ENCODE results near the gene ROBO2.

Gene ROBO2

DNA sequence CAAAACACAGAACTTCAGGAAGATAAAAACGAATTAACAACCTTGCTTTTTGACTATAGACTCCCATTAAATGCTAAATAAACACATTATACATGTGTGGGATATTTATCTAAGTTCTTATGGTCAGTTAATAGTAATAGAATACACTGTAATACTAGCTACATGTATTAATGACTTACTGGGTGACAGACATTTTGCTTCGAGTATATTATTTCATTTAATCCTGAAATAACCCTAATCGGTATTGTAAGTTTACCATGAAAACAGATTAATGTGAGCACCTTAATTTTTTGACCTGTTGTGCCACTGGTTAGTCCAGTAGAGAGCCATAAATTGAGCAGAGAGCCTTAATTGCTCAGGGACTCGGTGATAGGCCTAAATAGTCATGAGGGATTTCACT lies 151.1 kb downstream of the ROBO2 start:
- DNase-seq = no peak

DNA sequence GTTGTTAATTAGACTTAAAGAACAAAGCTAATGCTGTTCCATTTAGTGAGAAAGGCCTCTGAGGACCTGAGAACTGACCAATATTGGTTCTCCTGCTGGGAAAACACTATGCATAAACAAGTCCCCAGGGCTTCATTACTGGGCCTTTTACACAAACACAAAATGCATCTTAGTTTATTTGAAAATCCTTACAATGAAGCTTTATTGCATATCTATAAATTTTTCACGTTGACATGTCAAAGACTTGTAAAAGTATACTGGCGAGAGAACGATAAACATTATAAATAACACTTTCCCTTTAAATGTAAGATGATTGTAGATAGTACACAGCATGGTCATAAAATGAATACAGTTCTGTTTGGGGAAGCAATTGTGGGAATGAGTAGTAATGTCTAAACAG lies 151.7 kb downstream of the ROBO2 start:
- no peak for DNase-seq

DNA sequence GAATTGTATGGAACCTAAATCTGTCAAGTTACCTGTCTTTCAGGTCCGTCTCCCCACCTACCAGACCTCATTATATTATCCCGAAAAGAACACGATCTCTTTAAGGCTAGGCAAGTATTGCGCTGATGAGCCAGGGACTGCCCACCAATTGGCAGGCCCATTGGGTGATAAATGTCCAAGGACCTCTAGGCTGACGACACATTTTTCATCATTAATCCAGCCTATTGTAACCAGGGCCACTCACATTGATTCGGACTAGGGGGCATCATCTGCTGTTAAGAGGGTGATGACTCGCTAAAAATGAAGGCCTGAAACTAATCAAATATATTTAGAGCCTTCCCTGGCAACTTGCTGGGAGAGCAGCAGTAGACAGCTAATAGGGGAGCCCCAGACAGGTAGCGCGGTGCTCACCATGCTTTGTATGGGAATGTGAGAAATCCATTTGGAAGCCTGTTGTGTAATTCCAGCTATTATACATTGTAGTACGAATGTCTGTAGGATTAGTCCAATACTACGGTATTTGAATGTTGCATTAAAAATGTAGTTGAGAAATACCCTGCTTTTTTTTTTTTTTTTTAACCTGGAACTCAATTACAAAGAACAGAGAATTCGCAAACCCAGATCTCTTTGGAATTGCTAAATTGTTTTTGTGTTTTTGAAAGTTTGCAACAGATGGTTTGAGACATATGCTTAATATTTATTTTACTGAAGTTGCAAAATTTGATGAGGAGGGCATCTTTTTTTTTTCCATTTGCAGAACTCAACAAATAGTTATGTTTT lies 156.1 kb downstream of the ROBO2 start:
- no peak for DNase-seq

DNA sequence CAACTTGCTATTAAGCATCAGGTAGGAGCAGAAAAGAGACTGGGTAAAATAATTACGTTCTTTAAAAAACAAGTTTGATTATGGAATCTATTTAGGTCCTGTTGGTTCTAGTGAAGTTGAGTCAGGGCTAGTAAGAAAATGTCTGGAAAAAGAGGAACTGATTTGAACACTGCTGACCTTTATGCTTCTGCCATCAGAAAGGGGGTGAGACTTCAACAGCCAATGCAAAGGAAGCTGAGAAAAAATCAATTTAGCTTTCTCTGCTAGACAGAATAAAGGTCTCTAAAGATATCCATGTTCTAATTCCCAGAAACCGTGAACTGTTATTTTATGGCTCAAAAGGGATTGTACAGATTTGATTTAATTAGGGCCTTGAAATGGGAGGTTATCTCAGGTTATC lies 157.5 kb downstream of the ROBO2 start:
- no peak for DNase-seq

DNA sequence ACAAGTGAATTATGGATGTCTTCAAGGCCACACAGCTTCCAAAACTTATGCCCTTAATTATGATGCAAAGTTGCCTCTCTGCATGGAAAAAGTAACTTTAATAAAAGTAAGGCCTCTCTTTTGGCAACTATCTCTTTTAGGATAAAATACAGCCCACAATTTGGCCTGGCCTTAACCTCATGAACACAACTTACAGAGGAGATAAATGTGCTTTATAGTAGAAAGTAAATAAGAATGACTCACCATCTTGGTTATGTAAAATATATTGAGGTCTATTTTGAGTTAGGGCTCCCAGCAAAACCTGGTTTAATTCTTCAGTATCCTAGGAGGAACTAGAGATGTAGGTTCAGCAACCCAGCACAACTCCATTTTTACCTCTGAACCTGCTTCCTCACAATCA lies 164.0 kb downstream of the ROBO2 start:
- DNase-seq = no peak

DNA sequence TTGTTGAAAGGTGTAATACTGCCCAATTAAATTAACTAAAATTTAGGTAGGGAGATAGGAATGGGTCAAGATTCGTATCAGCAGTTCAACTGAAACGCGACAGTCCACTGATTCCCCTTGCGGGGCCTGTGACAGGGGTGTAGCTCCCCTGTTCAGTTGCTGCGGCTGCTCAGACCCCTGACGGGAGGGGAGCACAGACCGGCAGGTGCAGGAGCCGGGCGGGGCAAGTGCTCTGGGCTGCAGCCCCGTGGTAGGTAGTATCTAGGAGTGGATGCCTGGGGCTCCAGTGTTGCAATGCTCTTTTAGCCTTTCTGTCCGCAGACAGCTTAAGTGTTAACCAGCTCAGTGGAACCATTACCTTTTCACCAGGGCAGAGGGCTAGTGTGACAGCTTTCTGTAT lies 164.9 kb downstream of the ROBO2 start:
- no peak for DNase-seq

DNA sequence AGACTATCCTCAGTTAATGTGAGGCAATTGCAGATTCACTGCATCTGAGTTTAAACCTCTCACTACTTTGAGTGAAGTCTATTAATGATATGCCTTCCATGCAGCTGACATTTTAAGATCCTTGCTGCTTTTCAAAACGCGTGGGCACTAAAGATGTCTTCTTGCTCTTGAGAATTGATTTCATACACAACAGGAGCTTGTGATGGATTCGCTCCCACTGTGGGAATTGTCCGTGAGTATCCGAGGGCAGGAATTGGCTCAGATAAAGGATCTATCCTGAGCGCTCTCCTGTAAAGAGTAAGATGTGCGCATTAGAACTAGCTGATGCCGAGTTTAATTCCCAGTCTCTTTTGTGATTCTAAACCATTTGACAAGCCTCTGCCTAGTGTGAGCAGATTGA lies 167.9 kb downstream of the ROBO2 start:
- no peak for DNase-seq

DNA sequence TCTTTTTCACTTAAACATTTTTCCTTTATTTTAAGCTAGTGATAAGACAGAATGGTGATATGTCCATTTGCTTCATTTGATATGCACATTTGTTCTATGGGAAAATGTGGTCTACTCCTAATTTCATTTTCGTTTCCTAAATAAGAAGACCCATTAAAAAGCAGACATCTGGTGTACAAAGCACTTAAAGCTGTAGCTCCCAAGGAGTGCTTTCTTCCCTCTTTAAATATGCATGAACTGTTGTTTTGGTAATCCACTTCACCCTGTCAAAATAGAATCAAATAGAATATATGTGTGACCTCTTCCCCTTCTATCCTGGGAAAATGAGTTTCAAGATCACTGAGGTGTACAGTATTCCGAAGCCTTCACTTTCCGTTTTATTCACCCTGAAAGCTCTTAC lies 182.8 kb downstream of the ROBO2 start:
- no peak for DNase-seq

DNA sequence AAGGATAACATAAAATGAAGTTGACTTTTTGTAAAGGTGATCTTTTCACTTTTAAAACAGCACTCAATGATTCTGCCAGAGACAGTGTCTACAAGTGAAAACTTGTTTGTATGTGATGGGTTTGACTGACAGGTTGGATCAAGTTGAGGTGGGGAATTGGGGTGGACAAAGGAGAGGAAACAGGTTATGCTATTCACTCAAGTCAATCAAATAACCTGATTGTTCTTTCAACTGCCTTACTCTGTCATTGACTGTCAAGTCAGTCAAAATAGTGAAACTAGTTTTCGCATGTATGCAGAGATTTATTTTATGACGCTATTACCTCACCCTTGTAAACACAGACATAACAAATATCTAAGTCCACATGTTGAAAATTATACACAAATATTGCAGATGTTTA lies 187.7 kb downstream of the ROBO2 start:
- DNase-seq = no peak

DNA sequence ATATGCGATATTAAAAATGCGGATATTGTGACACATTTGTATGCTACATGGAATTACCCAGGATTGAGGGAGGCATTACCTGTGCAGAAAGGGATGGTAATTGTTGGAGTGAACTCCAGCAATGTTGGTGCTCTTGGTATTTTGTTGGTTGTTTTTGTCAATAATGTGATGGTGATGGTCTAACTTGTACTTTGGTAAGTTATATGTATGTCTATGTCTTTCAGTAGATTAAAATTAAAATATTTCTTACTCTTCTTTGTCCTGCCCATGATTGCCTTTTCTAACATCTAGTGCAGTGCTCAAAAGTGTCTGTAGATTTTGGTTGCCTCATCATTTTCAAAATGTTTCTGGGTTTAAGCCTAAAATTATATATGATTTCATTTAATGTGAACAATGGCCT lies 192.7 kb downstream of the ROBO2 start:
- DNase-seq = no peak

DNA sequence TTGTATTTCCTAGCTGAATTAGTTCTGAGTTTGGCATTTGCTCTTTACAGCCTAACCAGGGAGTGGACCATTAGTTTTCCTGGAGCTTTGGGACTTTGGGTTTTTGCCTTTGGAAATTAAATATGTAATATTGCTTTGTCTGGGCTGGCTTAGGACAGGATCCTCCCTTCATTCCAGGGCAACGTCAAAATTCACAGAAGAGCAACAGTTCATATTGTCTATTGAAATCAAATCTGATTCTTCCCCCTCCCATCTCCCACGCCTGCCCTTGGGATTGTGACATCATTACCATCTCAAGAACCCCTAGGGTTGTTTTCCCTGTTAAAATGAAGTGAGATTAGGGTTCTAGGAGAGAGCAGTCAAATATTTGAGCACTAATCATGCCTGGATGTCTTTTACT lies 194.1 kb downstream of the ROBO2 start:
- no peak for DNase-seq

DNA sequence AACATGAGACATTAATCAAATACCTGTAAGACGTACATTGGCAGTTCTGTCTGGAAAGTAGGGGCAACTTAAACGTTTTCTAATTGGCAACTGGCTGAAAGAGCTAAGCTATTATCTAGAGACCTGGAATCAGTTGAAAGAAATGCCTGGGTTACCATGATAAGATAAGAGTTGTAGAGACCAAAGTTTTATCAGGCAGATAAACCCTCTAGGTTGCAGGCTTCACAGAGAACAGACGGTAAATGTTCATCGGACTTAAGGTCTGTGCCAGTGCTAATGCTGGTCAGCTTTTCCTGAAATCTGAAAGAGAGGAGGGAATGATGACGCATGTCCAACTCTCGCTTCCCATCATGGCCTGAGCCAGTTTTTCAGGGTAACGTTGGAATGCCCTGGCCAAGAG lies 196.2 kb downstream of the ROBO2 start:
- DNase-seq = no peak

DNA sequence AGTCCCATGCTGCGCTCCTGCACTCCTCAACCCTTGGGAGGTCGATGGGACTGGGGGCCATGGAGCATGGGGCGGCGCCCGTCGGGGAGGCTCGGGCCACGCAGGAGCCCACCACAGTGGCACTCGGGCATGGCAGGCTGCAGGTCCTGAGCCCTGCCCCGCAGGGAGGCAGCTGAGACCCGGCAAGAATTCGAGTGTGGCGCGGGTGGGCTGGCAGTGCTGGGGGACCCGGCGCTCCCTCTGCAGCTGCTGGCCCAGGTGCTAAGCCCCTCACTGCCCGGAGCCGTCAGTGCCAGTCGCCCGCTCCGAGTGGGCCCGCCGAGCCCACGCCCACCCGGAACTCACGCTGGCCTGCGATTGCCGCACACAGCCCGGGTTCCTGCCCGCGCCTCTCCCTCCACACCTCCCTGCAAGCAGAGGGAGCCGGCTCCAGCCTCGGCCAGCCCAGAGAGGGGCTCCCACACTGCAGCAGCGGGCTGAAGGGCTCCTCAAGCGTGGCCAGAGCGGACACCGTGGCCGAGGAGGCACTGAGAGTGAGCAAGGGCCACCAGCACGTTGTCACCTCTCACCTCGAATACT lies 200.3 kb downstream of the ROBO2 start:
- DNase-seq = no peak

DNA sequence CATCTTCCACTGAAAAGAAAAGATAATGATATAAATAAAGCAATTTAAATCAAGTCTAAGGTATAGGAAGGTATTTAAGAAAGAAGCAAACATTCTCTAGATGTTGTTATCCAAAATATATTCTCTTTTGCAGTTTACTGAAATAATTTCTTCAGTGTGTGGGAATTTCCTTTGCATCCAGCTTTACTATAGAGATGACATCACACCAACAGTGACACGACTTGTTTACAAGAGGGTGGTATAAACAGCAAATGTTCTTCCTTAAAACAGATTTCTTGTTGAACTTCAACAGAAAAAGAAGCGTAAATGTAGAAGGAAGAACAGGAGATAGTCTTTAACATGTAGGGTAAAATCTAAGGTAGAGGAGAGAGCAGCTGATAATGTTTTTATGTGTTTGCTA lies 202.5 kb downstream of the ROBO2 start:
- DNase-seq = no peak

DNA sequence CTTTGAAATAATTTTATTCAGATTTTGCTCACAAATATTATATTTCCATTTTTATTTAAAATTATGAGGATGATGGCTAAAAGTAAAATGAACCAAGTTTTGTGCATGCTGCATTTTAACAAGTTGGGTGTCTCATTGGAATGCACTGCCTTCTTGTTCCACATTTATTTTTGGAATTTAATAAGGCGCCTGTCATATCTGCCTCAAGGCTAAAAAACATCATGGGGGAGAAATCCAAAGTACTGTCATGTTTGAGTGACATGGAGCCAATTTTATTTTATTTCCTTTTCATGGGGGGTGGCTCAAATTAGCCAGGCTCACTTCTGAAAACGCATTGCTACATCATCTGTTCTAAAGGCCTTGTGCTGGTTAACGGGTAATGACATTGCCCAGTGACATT lies 205.1 kb downstream of the ROBO2 start:
- DNase-seq = no peak

DNA sequence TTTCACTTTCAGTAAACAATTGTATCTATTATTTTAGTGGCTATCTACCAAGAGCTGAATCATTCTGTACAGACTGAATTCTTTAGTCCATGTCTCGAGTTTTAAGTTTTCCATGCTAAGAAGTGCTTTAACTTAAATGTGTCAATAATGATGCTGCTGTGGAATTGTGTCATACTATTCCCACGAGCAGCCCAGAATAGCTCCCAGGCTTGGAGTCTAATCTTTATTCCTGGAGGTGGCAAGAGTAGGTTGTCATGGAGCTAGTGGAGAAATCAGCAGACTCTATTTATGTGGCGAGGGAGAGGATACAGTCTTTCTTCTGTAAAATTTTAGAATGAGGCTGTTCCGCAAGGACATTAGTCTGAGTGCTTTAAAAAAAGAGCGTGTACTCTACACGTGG lies 207.2 kb downstream of the ROBO2 start:
- DNase-seq = peak; percentile 6

DNA sequence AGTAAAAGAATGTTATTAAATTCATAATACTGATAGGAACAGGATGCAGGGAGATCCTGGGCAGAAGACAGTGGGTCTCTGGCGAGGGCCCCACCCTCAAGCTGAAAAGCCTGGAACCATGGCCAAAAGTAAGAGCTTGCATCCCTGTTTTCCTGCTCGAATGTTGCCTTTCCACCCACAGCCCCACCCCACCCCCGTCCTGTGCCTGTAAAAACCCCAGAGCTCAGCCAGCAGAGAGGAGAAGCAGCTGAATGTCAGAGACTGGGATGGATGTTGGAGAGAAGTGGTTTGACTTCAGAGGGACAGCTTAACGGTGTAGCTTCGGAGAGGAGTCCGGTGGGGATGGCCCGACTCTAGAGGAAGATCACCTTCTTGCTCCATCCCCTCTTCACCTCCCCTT lies 207.9 kb downstream of the ROBO2 start:
- DNase-seq = no peak

DNA sequence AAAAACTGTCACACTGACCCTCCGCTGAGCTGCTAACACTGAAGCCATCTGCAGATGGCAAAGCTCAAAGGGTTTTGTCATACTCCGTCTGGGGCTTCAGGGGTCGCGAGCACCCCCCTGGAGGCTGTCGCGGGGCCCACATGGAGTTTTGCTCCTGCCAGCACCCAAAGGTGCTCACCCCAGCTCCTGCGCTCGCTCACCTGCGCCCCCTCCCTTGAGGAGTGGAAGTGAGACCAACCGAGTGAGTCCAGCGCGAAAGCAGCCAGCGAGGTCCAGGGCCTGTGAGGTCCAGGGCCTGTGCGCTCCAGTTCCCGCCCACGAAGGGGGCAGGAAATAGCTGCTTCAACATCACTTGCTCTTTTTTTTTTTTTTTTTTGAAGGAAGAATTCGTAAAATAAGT lies 208.5 kb downstream of the ROBO2 start:
- DNase-seq = no peak

DNA sequence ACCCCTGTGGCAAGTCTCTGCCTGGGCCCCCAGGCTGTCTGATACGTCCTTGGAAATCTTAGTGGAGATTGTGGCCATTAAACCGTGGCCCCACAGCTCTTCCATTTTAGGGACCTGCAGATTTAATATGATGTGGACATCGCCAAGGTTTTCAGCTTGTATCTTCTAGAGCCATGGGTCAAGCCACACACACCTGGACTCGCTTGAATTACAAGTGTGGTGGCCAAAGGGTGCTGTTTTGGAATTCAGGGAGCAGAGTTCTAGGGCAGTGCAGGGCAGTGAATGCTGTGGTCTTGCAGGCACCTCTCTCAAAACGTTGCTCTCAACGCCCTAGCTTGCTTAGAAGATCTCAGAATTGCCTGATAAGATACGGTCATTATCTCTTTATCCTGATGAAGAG lies 211.2 kb downstream of the ROBO2 start:
- no peak for DNase-seq

DNA sequence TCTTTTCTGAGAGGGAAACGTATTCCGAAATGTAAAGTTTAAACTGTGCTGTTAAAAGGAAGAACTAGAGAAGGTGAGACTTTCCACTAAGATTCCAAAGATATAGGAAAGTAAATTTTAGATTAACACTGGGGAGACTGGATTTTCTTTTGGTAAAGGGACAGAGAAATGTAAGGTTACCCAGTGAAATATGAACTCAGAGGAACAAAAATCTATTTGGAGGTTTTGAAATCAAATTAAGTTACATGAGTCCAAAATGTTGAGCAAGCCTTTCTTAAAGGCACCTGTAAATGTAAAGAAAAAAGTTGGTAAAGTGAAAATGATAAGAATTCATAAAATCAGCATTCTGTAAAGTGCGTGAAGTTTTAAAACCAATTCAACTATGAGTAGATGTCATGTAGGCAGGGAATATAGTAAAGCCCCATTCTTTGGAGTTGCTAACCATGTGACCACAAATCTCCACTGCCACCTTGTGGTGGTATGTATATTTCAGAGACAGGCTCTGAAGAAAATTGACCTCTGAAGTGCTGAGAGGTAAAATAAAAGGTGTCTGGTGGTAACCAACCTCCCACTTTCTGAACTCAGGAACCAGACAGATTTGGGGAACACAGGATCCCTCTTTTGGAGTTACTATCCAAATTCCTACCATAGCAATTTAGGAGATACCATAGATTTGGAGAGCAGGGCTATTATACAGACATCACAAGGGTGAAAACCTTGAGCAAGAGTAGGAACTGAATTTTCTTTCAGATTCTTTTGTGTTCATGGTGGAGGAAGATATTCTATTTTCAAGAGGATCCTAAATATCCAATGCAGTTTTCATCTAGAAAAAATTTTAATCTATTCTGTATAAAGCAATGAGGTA lies 215.3 kb downstream of the ROBO2 start:
- DNase-seq = peak; percentile 53

DNA sequence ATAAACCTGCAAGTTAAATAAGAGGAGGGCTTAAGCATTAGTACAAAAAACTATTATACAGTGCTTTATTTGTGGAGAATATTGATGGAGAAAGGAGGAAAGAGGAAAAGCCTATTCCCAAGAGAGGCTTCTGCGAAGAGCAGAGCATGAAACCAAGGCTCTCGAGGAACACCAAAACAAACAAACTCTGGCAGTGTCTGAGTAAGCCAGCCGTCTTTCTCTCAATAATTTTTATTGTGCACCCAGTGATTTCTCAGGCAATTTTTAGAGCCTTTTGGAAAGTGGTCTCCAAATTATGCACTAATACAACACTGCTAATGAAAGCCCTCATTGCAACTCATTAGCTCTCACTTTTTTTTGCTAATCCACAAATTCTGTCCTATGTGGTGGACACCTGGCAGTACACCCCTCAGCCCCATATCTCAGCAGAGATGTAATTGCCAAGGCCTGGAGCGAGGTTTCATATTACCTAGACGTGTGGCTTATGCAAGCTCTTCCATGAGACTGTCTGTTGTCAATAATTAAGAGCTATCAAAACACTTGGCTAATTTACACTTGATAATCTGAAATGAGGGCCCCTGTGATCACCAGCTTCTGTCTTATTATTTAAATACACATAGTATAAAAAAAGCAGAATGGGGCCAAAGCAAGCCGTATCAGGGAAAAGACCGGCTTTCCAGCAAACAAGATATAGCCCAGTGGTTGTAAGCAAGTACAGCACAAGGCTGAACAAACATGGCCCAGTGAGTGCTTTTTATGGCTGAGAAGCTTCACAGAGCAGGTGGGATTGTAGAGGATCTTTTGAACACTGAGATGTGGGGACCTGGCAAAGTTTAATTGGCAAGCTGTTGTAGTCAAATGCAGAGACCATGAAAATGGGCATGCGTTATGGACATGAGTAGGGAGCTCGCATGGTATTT lies 216.9 kb downstream of the ROBO2 start:
- DNase-seq = no peak

DNA sequence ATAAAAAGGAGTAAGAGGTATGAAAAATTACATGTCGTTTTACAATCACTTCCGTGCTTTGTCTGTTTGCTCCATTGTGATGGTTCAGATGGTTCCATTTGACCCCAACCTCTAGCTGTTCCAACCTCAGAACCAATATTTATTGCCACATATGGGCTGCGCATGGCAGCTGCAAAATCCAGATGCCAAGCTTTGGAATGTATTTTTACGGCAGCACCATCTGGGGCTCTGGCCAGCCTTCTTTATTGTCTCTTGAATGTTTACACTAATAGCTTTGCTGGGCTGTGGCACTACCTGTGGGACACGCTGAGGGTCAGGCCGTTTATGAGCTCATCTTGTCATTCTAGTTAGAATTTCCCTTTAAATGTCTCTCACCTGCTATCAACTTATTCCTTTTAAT lies 219.8 kb downstream of the ROBO2 start:
- DNase-seq = no peak

DNA sequence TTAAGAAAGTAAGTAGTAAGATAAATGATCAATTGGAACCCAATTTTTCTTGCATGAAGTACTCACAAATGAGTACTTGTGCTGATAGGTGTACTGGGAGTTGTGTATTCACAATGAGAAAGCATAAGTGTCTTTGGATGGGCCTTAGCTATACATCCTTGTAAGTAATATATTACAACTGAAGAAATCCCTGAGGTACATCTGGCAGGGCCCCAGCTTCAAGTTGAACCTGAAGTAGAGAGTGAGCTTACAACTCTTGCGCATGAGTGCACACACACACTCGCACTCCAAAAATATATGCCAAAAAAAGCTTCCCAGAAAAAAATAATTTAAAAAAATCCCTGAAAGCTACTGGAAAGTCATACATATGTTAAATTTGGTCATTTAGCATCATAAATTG lies 222.5 kb downstream of the ROBO2 start:
- no peak for DNase-seq

Measured in fibroblast of skin of right quadriceps (primary cell).